Measurements from ENCODE around the gene ETDA. TPM values are rescaled to one million over a fixed set of nuclear protein-coding genes. Genes with fewer than 3 reads are reported as not detected.

ETDA gene
- total and polyA plus RNA-seq, 2 of the 8 experiments (the other 6 are each of a cell fraction or from before 2014, with no cell fraction given): not detected

DNA sequence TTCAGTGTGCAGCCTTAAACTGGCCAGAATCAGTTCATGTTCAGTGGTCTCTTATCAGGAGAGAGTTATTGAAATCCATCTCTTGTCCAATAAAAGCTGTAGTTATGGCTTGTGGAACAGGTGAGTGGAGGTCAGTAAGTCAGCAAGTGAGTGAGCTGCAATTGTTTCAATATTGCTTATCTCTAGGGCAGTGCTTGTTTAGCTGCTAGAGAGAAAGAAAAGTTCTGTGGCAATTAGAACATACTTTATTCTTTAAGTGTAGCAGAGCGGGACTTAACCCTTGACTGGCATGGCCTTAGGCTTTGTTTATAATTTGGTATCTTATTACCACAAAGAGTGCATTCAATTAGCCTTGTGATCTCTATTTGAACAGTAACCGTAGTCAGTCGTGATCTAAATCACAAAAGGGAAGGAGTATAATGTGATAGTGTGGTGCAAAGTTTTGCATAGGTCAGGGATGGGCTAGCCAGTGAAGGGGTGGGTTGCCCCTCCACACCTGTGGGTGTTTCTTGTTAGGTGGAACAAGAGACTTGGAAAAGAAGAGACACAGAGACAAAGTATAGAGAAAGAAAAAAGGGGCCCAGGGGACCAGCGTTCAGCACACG is 50.5 kb downstream of the ETDA start:
- Histone ChIP-seq H2BK120ac (replicated peaks; ENCODE audit: low read depth, low read length) (no peak overlapping the region), H3K23me2 (ENCODE audit: low read depth, low read length) (no peaks in the 10 kb centered on the region), H3K18ac (ENCODE audit: extremely low read depth, low read length) (peak overlapping the region; percentile 32; the same call in 1 of the 2 replicates), H2AFZ (ENCODE audit: low read length) (no peak overlapping the region), H3K27me3 (replicated peaks in 1 of 4; ENCODE audit: control insufficient read depth in 3 of 4, extremely low read depth in 1 of 4, insufficient read depth in 3 of 4, low read length in 3 of 4) (no peaks in the 10 kb centered on the region), H3K27ac (ENCODE audit: low read depth, low read length) (no peak overlapping the region), H3K9ac (replicated peaks in 1 of 4; ENCODE audit: extremely low read depth in 1 of 4, low read depth in 3 of 4, low read length in 3 of 4) (no peak overlapping the region), H3K79me2 (ENCODE audit: control insufficient read depth in 1 of 2, insufficient read depth in 2 of 2, low read length in 2 of 2) (peaks cover 0 to 5% of the 10 kb centered on the region in 2 experiments; a peak in 2 of 4 replicates), H3K56ac (replicated peaks; ENCODE audit: insufficient read length, low read depth, low read length) (no peak overlapping the region), H2BK5ac (ENCODE audit: low read depth, low read length) (no peak overlapping the region), H2AK5ac (ENCODE audit: low read depth, low read length) (no peak overlapping the region), H3K14ac (ENCODE audit: insufficient read length) (no peak overlapping the region), H2BK12ac (ENCODE audit: low read depth, low read length) (no peak overlapping the region), H3K9me3 (ENCODE audit: insufficient read depth in 2 of 2, low read depth in 1 of 2, low read length in 1 of 2) (no peaks in the 10 kb centered on the region), H2BK15ac (ENCODE audit: low read length) (no peak overlapping the region), H3K4me3 (ENCODE audit: extremely low read depth in 1 of 4, insufficient read depth in 2 of 4, low read depth in 3 of 4, low read length in 4 of 4) (peak overlapping the region in 1 of 4 experiments; percentile 32; a peak in 1 of 8 replicates), H3K79me1 (ENCODE audit: low read depth, low read length) (no peaks in the 10 kb centered on the region), H4K8ac (ENCODE audit: extremely low read depth, insufficient read depth, low read length) (no peak overlapping the region), H4K91ac (replicated peaks; ENCODE audit: insufficient read length, low read length) (no peak overlapping the region), H3K4me1 (replicated peaks in 1 of 4; ENCODE audit: control insufficient read depth in 3 of 4, insufficient read depth in 4 of 4, low read length in 3 of 4) (peaks cover 2 to 12% (median 11%) of the 10 kb centered on the region in 4 experiments; a peak in 5 of 7 replicates), H3K36me3 (ENCODE audit: control insufficient read depth in 2 of 4, insufficient read depth in 4 of 4, low read length in 3 of 4) (no peaks in the 10 kb centered on the region), H3K23ac (ENCODE audit: insufficient read length) (no peak overlapping the region), H4K5ac (ENCODE audit: insufficient read length, low read depth, low read length) (peak overlapping the region; percentile 3), H2BK20ac (ENCODE audit: low read length) (no peak overlapping the region), H3K4ac (replicated peaks; ENCODE audit: insufficient read length, low read depth, low read length) (no peak overlapping the region), H3K4me2 (ENCODE audit: insufficient read depth in 1 of 2, low read depth in 2 of 2, low read length in 2 of 2) (peak overlapping the region; percentile 33 to 61), H4K20me1 (replicated peaks in 1 of 2; ENCODE audit: control insufficient read depth in 1 of 2, insufficient read depth in 2 of 2, low read length in 2 of 2) (no peaks in the 10 kb centered on the region)
- ChIA-PET POLR2A (ENCODE audit: partially characterized antibody) (no interaction called here), CTCF (ENCODE audit: partially characterized antibody) (no interaction called here)
- FAIRE-seq: peak; percentile 57
- no peak for TF ChIP-seq BCL11A (IDR thresholded peaks at IDR 0.05; ENCODE audit: low read depth in 2 of 2, low read length in 2 of 2)
- no peak for TF ChIP-seq SRF (IDR thresholded peaks at IDR 0.05; ENCODE audit: low read depth, low read length)
- TF ChIP-seq JUN (IDR thresholded peaks at IDR 0.05; ENCODE audit: low read depth, low read length): no peak
- TF ChIP-seq, protein P1, sequence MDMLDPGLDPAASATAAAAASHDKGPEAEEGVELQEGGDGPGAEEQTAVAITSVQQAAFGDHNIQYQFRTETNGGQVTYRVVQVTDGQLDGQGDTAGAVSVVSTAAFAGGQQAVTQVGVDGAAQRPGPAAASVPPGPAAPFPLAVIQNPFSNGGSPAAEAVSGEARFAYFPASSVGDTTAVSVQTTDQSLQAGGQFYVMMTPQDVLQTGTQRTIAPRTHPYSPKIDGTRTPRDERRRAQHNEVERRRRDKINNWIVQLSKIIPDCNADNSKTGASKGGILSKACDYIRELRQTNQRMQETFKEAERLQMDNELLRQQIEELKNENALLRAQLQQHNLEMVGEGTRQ (IDR thresholded peaks at IDR 0.05; ENCODE audit: low read length): no peak
- TF ChIP-seq RXRA (IDR thresholded peaks at IDR 0.05; ENCODE audit: insufficient read depth, low read depth, low read length): no peak
- TF ChIP-seq HDAC6 (IDR thresholded peaks at IDR 0.05; ENCODE audit: low read depth, low read length): no peak
- no peak for TF ChIP-seq EP300 (IDR thresholded peaks at IDR 0.05; ENCODE audit: borderline replicate concordance in 1 of 2, low read depth in 2 of 2, low read length in 2 of 2)
- TF ChIP-seq CTBP2 (IDR thresholded peaks at IDR 0.05; ENCODE audit: borderline replicate concordance, insufficient read depth, insufficient read length, low read length): no peak
- TF ChIP-seq MAFK (IDR thresholded peaks at IDR 0.05; ENCODE audit: low read depth, low read length): no peak
- no peak for TF ChIP-seq CREB1 (IDR thresholded peaks at IDR 0.05)
- TF ChIP-seq EGR1 (IDR thresholded peaks at IDR 0.05; ENCODE audit: borderline replicate concordance, low read depth, low read length): no peak
- no peak for TF ChIP-seq SIX5 (IDR thresholded peaks at IDR 0.05; ENCODE audit: low read depth, low read length)
- 20% methylated on average over 5 of the region's 5 CpGs; no CpG with 5 or more reads in 1 of the 2 experiments for WGBS, 2 experiments (ENCODE audit: extremely low coverage in 1 of 2, insufficient coverage in 1 of 2, insufficient read length in 1 of 2, insufficient replicate concordance in 2 of 2, low coverage in 1 of 2, low lambda C conversion rate in 2 of 2, missing lambda C conversion rate in 1 of 2)
- DNase-seq (ENCODE audit: low read depth in 1 of 2, low spot score in 2 of 2): peak in 1 of 2 experiments; percentile 41

Data from H1 (cell line).